T-helper 2 cell (primary cell): ENCODE measurements around the gene LRMDA.

Source experiments
- DNase-seq, 5 experiments: peaks; one replicate each; pipeline versions ENCODE4 v3.0.0 to v3.0.0-alpha.2; 2012 to 2022

The LRMDA gene

DNA sequence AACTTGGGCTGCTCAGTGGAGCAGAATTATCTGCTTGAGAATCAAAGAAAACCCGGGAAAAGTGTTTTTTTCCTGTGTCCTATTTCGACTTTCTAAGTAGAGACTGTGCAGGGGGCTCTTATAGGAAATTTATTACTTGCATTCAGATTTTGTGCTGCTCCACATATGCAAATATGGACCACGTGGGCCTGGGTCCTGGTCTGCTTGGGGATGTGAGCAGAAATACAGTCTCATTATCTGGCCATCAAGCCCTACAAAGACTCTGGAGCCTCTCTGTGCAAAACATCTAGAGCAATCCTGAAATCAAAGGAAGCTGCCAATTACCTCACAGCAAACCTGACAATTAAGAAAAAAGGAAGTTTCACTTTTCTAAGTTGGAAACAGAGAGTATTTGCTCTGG, 216.9 kb downstream of the LRMDA start:
- no peak for DNase-seq

DNA sequence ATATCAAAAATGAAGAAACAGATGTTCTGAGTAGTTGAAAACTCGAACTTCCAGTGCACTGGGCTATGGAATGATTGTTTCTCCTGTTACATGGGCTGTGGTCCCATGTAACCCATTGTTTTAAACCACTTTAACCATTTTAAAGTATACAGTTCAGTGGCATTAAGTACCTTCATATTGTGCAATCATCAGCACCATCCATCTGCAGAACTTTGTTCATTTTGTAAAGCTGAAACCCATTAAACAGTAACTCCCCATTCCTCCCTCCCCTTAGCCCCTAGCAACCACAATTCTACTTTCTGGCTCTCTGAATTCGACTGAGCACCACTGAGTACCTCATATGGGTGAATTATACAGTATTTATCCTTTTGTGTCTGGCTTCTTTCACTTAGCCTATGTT, 217.4 kb downstream of the LRMDA start:
- no peak for DNase-seq

DNA sequence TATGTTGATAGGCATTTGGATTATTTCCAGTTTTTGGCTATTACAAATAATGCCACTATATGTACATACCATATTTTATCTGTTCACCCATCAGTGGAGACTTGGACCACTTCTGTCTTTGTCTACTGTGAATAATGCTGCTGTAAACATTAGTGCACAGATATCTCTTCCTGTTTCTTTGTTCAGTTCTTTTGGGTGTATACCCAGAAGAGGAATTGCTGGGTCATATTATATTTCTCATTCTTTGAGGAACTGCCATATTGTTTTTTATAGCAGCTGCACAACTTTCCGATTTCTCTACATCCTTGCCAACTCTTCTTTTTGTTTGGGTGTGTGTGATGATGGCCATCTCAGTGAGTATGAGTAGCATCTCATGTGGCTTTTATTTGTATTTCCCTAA, 218.0 kb downstream of the LRMDA start:
- DNase-seq, result no peak

DNA sequence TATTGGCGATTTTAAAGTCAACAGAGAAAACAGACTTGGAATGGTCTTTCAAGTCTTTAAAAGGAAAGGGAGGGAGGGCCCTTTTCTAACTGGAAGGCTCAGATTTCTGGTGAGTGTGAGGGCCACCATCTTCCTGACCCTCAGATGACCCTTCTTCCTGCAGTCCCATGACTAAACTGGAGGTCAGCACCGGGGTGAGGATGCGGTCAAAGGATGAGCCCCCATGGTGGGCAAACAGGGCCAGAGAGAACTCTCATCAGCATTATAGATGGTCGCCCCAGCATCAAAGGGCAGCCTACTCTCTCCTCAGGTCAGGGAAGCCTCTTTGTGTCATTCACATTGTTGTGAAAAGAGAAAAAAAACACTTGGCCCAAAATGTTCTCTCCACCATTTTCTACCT, 219.2 kb downstream of the LRMDA start:
- no peak for DNase-seq

DNA sequence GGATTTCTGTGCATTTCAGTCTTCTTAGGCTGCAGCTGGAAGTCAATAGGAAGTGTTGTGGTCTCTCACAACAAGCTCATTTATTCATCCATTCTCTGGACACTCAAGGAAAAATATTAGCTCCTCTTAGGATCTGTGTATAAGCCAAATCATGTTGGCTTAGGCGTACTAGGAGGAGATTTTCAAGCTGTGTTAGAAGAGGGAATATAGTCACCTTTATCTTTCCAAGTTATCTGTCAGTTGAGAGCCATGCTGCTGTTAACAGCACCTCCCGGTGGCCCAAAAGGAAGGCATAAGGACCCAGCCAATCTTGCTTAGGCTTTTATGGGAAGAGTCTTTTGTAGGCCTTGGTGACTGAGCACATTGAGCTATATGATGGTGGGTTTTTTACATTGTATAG, 220.0 kb downstream of the LRMDA start:
- DNase-seq, result no peak

DNA sequence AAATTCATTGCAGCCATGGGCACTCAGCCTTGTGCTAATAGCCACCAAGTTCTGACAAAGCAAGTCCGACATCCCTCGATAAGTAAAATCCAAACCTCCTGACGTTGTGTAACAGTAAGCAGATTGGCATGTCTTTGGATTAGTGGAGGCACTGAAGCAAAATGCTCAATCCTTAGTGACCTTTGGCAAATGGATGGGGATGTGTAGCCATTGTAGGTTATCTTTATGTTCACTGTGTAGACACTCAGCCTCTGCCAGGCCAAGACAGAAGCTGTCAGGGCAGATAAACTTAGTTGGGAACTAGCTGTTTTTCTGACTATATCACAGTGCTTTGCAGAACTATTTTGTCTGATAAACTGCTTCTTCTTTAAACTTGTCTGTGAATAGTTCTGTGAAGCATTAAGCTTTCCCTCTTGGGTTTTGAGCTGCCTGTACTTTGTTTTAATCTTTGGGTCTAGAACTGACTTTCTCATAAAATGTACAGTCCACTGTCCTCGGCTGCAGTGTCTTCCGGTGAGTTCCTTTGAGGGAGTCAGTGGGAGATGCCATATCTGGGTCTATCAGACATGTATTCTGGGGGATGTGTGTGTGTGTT, 220.8 kb downstream of the LRMDA start:
- DNase-seq, result no peak

DNA sequence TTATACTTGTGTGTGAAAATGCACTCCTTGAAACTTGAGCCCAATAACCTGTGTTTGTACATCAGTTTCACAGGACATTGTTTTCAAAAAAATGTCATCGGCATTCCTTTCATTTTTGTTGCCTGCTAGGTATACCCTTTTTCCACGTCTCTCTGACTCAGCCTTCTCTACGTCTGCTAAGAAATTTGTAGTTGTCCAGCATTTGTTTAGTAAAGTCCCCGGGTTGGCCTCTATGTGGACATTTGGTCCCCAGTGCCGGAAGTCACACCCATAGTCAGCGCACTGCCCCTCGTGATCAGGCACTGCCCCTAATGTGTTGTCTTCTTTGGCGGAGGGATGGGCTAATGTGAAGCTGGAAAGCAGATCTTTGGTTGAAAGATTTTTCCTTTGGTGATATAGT, 222.3 kb downstream of the LRMDA start:
- DNase-seq, result no peak

DNA sequence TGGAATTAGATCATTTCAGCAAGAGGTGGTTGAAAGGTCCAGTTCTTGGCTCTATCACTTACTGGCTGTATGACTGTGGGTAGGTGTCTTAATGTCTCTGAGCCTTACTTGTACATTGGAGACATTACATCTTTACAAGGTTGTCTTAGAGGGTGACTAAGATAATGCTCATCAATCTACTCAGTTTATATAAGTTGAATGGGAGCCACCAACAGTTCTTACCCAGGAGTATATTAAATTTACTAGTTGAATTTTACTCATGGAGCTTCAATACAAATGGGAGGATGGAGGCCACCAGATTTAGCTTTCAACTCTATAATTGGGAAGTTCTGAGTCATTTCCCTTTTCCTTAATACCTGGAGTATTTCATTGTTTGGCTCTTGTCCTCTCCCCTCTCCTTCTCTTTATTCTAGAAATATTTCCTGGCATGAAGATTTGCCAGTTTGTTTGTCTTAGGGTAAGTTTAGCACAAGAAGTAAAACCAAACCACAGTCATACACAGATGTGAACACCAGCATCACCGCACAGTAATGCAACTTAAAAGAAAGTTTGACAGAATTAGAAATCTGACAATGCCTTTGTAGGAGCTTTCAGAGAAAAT, 222.8 kb downstream of the LRMDA start:
- DNase-seq, result no peak

DNA sequence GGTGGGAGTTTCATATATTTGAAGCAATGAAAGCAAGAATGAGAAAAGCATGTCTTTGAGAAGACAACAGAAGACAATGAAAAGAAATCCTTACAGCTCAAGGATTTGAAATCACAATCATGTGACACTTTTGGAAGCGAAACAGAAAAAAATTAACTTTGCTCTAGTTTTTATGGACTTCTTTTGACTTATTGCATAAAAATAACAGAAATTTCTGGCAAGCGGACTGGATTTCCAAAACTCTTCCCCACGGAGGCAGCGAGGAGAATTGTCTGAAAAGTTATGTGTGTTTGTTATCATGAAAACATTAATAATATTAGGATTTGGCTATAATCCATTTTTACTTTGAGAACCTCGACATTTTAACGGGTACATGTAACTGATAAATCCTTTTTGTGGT, 223.3 kb downstream of the LRMDA start:
- no peak for DNase-seq

DNA sequence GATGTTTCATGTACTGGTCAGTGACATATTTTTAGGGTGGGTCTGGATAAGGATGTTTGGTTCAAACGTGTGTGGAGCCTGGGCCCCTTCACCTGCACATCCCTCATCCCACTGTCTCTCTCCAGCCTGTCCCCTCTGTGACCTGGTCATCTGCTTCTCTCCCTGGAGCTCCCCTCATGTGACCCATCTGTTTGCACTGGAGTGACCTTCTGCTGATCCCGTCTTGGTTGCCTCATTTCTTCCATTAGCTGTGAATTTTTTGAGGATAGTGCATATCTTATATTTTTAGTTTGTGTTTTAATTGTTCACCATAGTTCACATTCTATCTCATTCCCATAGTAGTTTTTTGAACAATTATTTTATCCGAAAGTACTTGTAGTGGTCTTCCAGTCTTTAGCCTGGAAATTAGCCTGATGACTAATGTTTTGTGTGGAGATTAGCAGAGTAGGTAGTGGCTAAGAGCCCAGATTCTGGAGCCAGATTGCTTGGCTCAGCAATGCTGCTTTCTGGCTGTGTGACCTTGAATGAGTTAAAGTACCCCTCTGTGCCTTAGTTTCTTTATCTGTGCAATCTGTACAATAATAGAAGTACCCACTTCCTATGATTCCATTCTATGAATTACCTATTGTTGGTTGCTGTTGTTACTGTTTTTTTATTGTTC, 224.5 kb downstream of the LRMDA start:
- DNase-seq, result no peak

DNA sequence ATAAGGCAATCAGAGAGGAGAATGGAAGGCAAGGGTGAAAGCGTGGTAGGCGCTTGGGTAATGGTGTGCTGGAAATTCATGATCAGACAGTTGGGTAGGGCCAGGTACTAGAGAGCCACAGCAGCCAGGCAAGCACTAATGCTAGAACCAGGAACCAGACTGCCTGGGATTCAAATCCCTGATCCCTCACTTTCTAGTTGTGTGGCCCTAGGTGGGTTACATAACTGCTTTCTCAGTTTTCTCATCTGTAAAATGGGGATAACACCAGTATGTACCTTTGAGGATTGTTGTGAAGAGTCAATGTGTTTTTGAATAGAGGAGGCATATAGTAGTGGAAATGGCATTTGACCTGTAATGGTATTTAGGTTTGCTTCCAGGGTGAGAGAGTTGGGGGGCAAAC, 225.9 kb downstream of the LRMDA start:
- DNase-seq, result no peak

DNA sequence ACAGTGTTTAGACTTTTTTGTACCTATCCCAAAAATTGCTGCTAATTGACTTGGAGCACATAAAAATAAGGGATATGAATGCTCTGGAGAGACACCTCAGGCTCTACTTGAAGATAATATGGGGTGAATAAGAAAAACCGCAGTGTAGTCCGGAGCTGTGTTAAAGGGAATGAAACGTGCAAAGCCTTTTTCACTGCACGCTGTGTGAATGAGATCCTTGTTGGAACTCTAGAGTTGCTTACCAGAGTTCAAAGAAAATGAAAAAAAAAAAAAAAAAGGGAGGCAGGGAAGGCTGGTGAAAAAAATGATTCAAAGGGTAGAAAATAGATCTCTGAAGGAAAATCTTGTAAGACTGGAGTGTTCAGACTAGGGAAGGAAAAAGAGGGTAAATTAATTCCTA, 226.6 kb downstream of the LRMDA start:
- no peak for DNase-seq

DNA sequence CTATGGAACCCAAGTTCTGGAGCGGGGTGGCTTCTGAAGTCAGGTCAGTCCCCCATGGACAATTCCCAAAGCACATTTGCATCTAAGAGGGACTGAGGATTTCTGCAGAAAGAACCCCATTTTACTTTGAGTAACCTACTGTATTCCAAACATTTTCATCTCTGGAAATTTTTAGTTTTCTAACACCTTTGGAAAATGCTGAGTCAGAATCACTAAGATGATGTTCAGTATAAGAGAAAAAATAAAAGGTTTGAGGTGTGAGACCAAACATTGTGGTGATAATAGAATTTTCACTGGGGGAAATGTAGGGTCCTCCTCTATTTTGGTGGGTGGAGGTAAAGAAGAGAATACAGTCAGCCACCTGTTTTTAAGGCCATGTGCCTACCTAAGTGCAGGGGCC, 227.1 kb downstream of the LRMDA start:
- no peak for DNase-seq

DNA sequence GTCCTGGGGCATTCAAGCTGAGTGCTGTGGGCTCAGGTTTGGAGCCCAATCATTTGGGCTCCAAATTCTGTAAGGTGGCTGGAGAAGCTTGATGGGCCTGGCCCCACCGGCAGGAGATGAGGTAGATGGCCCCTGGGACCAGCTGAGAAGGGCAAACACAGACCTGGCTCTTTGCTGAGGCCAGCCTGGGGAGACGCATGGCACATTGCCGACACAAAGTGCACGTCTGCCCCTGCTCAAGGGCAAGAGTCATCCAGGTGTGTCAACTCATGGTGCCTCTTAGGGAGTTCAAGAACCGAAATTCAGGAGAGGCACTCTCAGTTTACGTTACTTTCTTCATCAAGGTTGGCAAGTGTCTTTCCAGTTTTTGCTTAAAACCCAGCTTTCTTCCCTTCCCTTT, 227.5 kb downstream of the LRMDA start:
- DNase-seq, result no peak

DNA sequence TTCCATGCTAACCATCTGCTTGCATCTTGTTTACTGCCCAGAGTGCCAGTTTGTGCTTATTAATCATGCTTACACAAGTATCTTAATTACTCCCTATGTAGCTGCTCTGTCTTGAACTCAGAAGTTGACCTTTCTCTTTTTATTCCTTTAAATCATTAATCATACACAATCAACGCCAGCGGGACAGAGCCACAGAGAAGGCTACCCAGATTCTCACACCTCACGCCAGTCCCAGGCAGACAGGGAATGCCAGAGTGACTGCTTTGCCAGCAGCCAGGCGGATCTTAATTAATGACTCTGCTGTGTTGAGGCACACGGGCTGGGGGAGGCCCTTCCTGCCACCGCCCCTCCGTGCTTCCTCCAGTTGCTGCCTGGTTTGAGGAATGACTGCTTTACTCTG, 229.4 kb downstream of the LRMDA start:
- no peak for DNase-seq

DNA sequence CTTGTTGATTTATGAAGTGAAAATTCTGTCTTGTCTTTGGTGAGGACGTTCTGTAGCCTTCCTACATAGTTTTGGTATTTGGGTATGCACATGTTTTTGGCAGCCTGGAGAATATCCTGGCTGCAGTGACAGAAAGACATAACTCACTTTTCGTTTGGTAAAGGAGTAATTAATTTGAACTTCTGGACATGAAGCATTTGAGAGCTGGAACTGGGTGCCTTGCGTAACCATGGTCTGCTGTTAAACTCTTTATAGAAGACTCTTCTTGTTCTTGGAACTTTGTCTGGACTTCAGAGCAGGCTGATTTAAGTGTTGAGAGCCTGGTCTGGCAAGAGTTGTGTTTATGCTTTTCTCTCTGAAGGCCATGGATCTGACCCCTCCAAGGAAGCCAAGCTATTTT, 231.3 kb downstream of the LRMDA start:
- DNase-seq, result no peak

DNA sequence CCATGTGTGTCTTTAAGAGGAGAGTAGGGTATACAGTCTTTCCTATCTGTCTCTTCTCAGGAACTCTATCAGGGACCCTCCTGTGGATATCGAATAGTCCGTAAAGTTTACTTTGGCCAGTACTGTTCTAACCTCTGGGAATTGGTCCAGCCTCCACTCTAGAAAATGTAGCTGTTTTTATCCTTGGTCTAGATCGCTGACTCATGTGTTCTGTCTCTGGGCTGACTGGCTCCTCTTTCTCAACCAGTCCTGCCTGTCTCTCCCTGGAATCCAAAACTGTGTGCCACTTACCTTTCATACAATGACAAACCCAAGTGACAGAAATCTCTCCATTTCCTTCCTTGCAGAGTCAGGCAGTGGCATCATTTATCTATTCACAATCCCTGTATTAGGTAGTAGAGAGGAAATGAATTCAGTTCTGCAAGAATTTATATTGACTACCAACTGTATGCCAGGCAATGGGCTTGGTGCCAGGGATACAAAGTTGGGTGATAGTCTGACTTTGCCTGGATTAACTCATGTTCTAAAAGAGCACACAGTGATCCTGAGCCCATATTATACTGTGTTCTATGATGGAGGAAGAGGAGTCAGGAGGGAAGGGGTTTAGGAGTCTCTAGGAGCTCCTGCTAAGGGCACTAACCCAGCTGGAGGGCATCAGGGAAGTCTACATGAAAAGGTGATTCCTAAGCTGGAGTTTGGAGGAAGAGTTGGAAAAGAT, 232.7 kb downstream of the LRMDA start:
- DNase-seq, result no peak

DNA sequence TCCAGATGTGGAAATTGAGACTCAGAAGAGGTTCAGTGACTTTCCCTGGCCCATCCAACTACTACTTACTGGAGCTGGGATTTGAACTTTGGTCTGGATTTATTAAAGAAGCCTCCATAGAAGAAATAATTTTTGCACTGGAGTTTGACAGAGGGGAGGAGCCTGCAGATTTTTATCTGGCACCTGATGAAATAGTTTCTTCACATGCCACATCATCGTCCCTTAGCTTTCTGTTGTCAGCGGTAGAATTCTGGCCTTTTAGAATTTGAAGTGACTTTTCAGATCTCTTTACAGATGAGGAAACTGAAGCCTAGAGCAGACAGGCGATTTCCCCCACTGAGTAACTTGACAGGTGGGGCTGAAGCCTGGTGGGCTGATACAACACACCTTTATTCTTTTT, 233.5 kb downstream of the LRMDA start:
- DNase-seq, result no peak

DNA sequence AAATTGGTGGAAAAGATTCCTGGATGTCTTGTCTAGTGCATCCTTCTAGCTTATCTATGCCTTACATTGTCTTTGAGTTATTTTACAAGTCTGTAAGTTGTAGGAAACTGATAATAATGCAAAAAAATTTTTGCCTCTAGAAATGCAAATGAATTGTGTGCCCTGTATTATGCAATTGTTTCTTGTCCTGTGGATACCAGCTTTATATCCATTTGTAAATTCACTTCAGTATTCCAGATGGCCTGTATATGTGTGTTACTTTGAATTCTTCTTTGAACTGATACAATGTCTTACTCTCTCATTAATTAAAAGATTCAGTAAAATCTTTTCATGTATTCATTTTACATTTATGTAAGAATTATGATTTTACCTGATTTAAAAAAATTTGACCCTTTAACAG, 234.3 kb downstream of the LRMDA start:
- no peak for DNase-seq

DNA sequence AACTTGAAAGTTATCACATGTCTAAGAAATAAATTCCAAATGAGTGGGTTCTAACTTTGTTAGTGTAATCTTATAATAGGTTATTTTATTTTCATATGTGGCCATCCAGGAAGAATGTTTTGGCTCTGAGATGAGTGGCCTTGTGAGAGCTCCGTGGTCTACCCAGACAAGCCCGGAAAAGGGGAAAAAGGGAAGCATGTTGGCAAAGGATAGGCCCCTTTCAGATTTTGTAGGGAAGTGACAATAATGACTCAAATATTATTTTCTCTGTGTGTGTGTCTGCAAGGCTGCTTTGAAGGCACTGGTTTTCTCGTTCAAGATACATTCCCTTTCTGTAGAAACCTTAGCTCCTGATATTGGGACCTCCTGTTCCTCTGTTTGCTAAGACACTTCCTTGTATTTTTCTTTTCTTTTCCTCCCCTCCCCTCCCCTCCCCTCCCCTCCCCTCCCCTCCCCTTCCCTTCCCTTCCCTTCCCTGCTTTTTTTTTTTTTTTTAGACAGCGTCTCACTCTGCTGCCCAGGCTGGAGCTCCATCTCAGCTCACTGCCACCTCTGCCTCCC, 240.8 kb downstream of the LRMDA start:
- no peak for DNase-seq

DNA sequence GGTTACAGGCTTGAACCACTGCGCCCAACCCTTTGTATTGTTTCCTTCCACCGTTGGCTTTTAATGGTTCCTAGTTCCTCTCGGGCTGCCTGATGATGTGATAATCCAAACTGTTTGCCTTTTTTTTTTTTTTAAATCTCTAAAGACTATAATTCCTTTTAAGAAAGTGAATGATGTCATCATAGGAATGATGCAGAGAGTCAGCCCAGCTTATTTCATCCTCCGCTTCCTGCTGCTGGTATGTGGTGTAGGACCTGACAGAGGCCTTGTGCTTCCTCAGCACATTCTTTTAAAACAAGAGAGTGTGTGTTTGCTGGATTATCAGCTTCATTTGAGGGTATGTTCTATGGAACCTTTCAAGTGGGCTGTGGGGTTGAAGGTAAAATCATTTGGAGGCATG, 241.4 kb downstream of the LRMDA start:
- no peak for DNase-seq

DNA sequence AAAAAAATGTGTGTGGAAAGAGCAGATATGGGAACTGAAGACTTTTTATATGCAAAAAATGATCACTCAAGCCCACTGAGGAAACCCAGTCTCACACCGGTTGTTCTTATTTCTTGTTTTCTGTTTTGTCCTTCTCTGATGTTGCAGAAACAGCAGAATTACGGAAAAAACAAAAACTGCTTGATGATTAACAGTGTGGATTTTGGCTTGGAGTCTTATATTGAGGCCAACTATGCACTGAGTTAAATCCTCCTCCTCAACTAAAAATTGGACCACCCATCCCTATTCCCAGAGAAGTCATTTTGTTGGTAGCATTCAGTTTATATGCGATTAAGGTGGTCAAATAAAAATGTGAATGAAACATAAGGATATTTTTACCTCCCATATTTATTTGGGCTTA, 246.1 kb downstream of the LRMDA start:
- DNase-seq, result no peak

DNA sequence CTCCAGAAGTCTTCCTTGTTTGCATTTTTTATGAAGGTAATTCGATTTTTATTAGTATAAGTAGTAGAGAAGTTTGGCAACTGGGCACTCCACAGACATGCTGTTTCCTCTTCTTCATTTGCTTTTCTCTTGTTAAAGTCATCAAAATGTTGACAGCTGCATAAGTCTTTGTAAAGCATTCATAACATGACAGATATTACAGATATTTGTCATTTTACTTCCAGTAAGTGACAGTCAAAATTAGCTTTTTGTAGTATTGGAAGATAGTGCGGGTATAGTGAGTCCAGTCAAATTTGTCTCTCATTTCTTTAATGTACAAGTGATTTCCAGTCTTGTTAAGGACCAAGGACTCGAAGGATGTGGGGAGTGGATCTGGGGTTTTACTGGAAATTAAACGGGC, 247.1 kb downstream of the LRMDA start:
- no peak for DNase-seq

DNA sequence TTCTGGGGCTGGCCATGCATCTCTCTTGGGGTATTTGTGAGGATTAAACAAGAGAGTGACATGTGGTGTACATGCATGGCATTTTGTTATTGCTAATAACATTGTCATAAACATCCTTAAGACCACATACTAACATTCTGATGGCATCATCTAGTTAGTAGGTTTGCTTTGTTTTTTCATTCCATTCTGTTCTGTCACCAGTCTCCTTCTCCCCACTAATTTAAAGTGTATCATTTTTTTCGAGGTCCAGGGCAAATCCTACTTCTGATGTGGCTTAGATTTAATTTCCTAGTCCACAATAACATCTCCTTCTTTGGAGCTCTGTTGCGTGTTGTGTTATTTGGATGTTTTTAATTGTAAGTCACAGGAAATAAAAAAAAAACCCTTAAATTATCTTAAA, 248.1 kb downstream of the LRMDA start:
- no peak for DNase-seq
